ENCODE data around the gene CCL4L2.
"Not testable (repeated sequence)": the region's sequence is repeated elsewhere in the genome, so short reads cannot be mapped to it uniquely, and the experiment has no call there.

The CCL4L2 gene

GRCh38 chr17:36212272-36212605 lies 1.4 kb downstream of the CCL4L2 start:
- Histone ChIP-seq H3K36me3 (ENCODE audit: control insufficient read depth, insufficient read depth, low read length) (no peaks in the 10 kb centered on the region), H3K4me3 (ENCODE audit: low read depth, low read length) (no peak overlapping the region), H3K27ac (no peak overlapping the region), H2AFZ (no peak overlapping the region), H3K9ac (no peak overlapping the region), H3K4me1 (no peaks in the 10 kb centered on the region), H3K27me3 (ENCODE audit: control insufficient read depth, insufficient read depth, low read length) (no peaks in the 10 kb centered on the region), H3K79me2 (no peaks in the 10 kb centered on the region), H3K9me3 (ENCODE audit: control insufficient read depth, low read length) (no peaks in the 10 kb centered on the region), H3K4me2 (ENCODE audit: low read length) (no peak overlapping the region)
- no peak for TF ChIP-seq CTCF (IDR thresholded peaks at IDR 0.05)

GRCh38 chr17:36212966-36213365 lies 2.1 kb downstream of the CCL4L2 start:
- no peaks in the 10 kb centered on the region for H3K27me3 ChIP-seq (ENCODE audit: control insufficient read depth, insufficient read depth, low read length)
- H3K79me2 ChIP-seq = no peaks in the 10 kb centered on the region
- no peak overlapping the region for H3K9ac ChIP-seq
- TF ChIP-seq CTCF (IDR thresholded peaks at IDR 0.05) = no peak
- no peak overlapping the region for H3K4me3 ChIP-seq (ENCODE audit: low read depth, low read length)
- H3K36me3 ChIP-seq (ENCODE audit: control insufficient read depth, insufficient read depth, low read length) = no peaks in the 10 kb centered on the region
- H3K4me1 ChIP-seq = no peaks in the 10 kb centered on the region
- no peaks in the 10 kb centered on the region for H3K9me3 ChIP-seq (ENCODE audit: control insufficient read depth, low read length)
- no peak overlapping the region for H2AFZ ChIP-seq
- no peak overlapping the region for H3K27ac ChIP-seq
- no peak overlapping the region for H3K4me2 ChIP-seq (ENCODE audit: low read length)

- Histone ChIP-seq H3K4me1 (no peaks in the 10 kb centered on the region), H3K4me3 (ENCODE audit: low read depth, low read length) (no peak overlapping the region), H3K9ac (no peak overlapping the region), H3K4me2 (ENCODE audit: low read length) (no peak overlapping the region), H3K27ac (no peak overlapping the region), H3K27me3 (ENCODE audit: control insufficient read depth, insufficient read depth, low read length) (no peaks in the 10 kb centered on the region), H3K79me2 (no peaks in the 10 kb centered on the region), H2AFZ (no peak overlapping the region), H3K36me3 (ENCODE audit: control insufficient read depth, insufficient read depth, low read length) (no peaks in the 10 kb centered on the region), H3K9me3 (ENCODE audit: control insufficient read depth, low read length) (no peaks in the 10 kb centered on the region)
- TF ChIP-seq CTCF (IDR thresholded peaks at IDR 0.05) = no peak
Observed at GRCh38 chr17:36213695-36214094, 2.8 kb downstream of the CCL4L2 start.

- Histone ChIP-seq H3K9me3 (ENCODE audit: control insufficient read depth, low read length) (no peaks in the 10 kb centered on the region), H3K27ac (no peak overlapping the region), H3K79me2 (no peaks in the 10 kb centered on the region), H3K27me3 (ENCODE audit: control insufficient read depth, insufficient read depth, low read length) (no peaks in the 10 kb centered on the region), H3K4me2 (ENCODE audit: low read length) (no peak overlapping the region), H2AFZ (no peak overlapping the region), H3K9ac (no peak overlapping the region), H3K36me3 (ENCODE audit: control insufficient read depth, insufficient read depth, low read length) (no peaks in the 10 kb centered on the region), H3K4me1 (no peaks in the 10 kb centered on the region), H3K4me3 (ENCODE audit: low read depth, low read length) (no peak overlapping the region)
- TF ChIP-seq CTCF (IDR thresholded peaks at IDR 0.05) = no peak
Observed at GRCh38 chr17:36214918-36215317, 4.1 kb downstream of the CCL4L2 start.

GRCh38 chr17:36215406-36216308 lies 4.8 kb downstream of the CCL4L2 start:
- not testable (repeated sequence) for H3K36me3 ChIP-seq (ENCODE audit: control insufficient read depth, insufficient read depth, low read length)

GRCh38 chr17:36219556-36219955 lies 8.7 kb downstream of the CCL4L2 start:
- H3K27me3 ChIP-seq (ENCODE audit: control insufficient read depth, insufficient read depth, low read length); H3K4me2 ChIP-seq (ENCODE audit: low read length); H3K36me3 ChIP-seq (ENCODE audit: control insufficient read depth, insufficient read depth, low read length); H3K4me3 ChIP-seq (ENCODE audit: low read depth, low read length); H3K4me1 ChIP-seq; H3K9me3 ChIP-seq (ENCODE audit: control insufficient read depth, low read length); H2AFZ ChIP-seq; H3K27ac ChIP-seq; H3K79me2 ChIP-seq; H3K9ac ChIP-seq: not testable (repeated sequence)

More at GRCh38 chr17:36215406-36216308, 4.8 kb downstream of the CCL4L2 start:
- H3K4me2 ChIP-seq (ENCODE audit: low read length); H3K4me3 ChIP-seq (ENCODE audit: low read depth, low read length); H3K9me3 ChIP-seq (ENCODE audit: control insufficient read depth, low read length); H3K9ac ChIP-seq; H3K27me3 ChIP-seq (ENCODE audit: control insufficient read depth, insufficient read depth, low read length); H3K79me2 ChIP-seq; H2AFZ ChIP-seq; H3K4me1 ChIP-seq; H3K27ac ChIP-seq: not testable (repeated sequence)

- not testable (repeated sequence) for H3K79me2 ChIP-seq; H3K4me3 ChIP-seq (ENCODE audit: low read depth, low read length); H3K27me3 ChIP-seq (ENCODE audit: control insufficient read depth, insufficient read depth, low read length); H3K9me3 ChIP-seq (ENCODE audit: control insufficient read depth, low read length); H2AFZ ChIP-seq; H3K36me3 ChIP-seq (ENCODE audit: control insufficient read depth, insufficient read depth, low read length); H3K27ac ChIP-seq; H3K4me2 ChIP-seq (ENCODE audit: low read length); H3K9ac ChIP-seq; H3K4me1 ChIP-seq
Observed at GRCh38 chr17:36220737-36221580, 10.1 kb downstream of the CCL4L2 start.
